Heart left ventricle (tissue), 16 donors: Measurements from ENCODE around the gene BEND7. TPM values are rescaled to one million over a fixed set of nuclear protein-coding genes. Genes with fewer than 3 reads are reported as not detected.

Experiments
- ATAC-seq, 4 donors: fragments of 200-7000 bp; cut with Tn5 transposase; one replicate each; pipeline ENCODE4 v1.9.1; 2020 to 2022; ENCODE audit warnings: moderate library complexity in 4 of 4, mild to moderate bottlenecking in 3 of 4, moderate number of reproducible peaks in 1 of 4
- DNase-seq, 5 donors: peaks; one replicate each; pipeline ENCODE4 v3.0.0-alpha.2; 2020
- H3K27ac ChIP-seq, 12 donors: fragments of 200-600 bp; sonication (generic) in 4 of 12; one replicate each; pipeline versions ENCODE4 v1.5.0 to v1.8.0; 2016 to 2022; ENCODE audit warnings: mild to moderate bottlenecking in 2 of 12
- H3K27me3 ChIP-seq, 9 donors: fragments of 200-600 bp; sonication (generic) in 2 of 9; one replicate each; pipeline versions ENCODE4 v1.5.1 to v1.8.0; 2016 to 2022; ENCODE audit warnings: mild to moderate bottlenecking in 3 of 9
- H3K36me3 ChIP-seq, 9 donors: fragments of 200-600 bp; sonication (generic) in 2 of 9; one replicate each; pipeline versions ENCODE4 v1.5.0 to v1.8.0; 2018 to 2022; ENCODE audit warnings: mild to moderate bottlenecking in 2 of 9
- H3K4me1 ChIP-seq, 12 donors: fragments of 200-600 bp; sonication (generic) in 4 of 12; one replicate each; pipeline versions ENCODE4 v1.5.0 to v1.8.0; 2016 to 2022; ENCODE audit warnings: mild to moderate bottlenecking in 3 of 12
- H3K4me3 ChIP-seq, 12 donors: fragments of 200-600 bp; sonication (generic) in 4 of 12; one replicate each; pipeline versions ENCODE4 v1.5.0 to v1.8.0; 2017 to 2022; ENCODE audit warnings: mild to moderate bottlenecking in 9 of 12, moderate library complexity in 4 of 12
- H3K9me3 ChIP-seq, 12 donors: fragments of 200-600 bp; sonication (generic) in 4 of 12; one replicate each; pipeline versions ENCODE4 v1.5.0 to v1.8.0; 2016 to 2022; ENCODE audit warnings: mild to moderate bottlenecking in 1 of 12
- POLR2A ChIP-seq, 2 donors: fragments of 450-650 bp; IDR thresholded peaks; one replicate each; pipeline ENCODE4 v1.6.1; 2017; ENCODE audit warnings: antibody characterized with exemption in 2 of 2, mild to moderate bottlenecking in 2 of 2, moderate library complexity in 2 of 2
- WGBS, 4 donors: extraction: QIAGEN DNeasy Blood & Tissue Kit in 2 of 4; methylation state at CpG; one replicate each; pipeline versions ENCODE4 v1.1.5 to v1.1.7; 2013 to 2018; 5-methylcytosine and 5-hydroxymethylcytosine counted together
- intact Hi-C, 10 donors: fragments of 100-400 bp; cut with DNase I; formaldehyde crosslinking; loops; one replicate each; pipeline versions ENCODE4 v1.11.1 to v1.14.2; 2022
- polyA plus RNA-seq, 2 donors: library from polyadenylated mRNA; stranded (reverse); fragments of 200-250 nt; gene quantifications; one replicate each; pipeline ENCODE4 v1.2.3, GENCODE V29; 2013
- total RNA-seq, 9 donors: library from RNA; depleted of rRNA in 2 of 9; stranded (reverse); fragments of >200 nt in 2 of 9; fragmentation: NEBNext Ultra II Directional in 3 of 9; extraction: Animal tissue kit (Norgen Biotek cat#: 25700) in 3 of 9; gene quantifications; one replicate each; pipeline versions ENCODE4 v1.1.0 to v1.2.4, GENCODE V29; 2016 to 2023
- TF ChIP-seq, protein P1 (sequence below), 12 donors: fragments of 200-600 bp; sonication (generic) in 4 of 12; IDR thresholded peaks; one replicate each; pipeline versions ENCODE4 v1.5.0 to v1.8.0; 2018 to 2022; ENCODE audit warnings: antibody characterized with exemption in 12 of 12, mild to moderate bottlenecking in 5 of 12
- donor health status: ischemic (EF 13 %, LVEDD 7.1; RV severe dilation, severe dysfunction).
- donor health status: healthy with polysubstance abuse.
- donor health status: DM: no; HTN: yes; CAD: no.
- donor health status: DM: no; HTN: no; CAD: no.
- donor health status: ischemic (EF 25% LVEDD 6.9; RV normal size, moderate dysfunction).
- donor health status: ischemic (EF 25% LVEDD 5.7; RV mildly dilated, moderate dysfunction).
- donor health status: healthy.
- donor health status: DM: yes; HTN: yes; CAD: no.
- donor health status: ischemic (EF 35%, LVEDD 5.7; RV mildly dilated, moderate dysfunction).
- donor health status: nonischemic (EF 11% LVEDD 7.7; RV severe dilation, severe dysfunction).
- donor health status: DM: yes; HTN: yes; CAD: no.
- donor health status: PGD.
- donor health status: ischemic (EF 29% LVEDD 5.4; RV normal size, mild dysfunction).
- donor health status: nonischemic (EF 23%, LVEDD 6.1; RV moderate dilation, normal function).

Gene BEND7
- total and polyA plus RNA-seq, 11 donors, result 5.5 to 30.5 (median 11.9) TPM

DNA sequence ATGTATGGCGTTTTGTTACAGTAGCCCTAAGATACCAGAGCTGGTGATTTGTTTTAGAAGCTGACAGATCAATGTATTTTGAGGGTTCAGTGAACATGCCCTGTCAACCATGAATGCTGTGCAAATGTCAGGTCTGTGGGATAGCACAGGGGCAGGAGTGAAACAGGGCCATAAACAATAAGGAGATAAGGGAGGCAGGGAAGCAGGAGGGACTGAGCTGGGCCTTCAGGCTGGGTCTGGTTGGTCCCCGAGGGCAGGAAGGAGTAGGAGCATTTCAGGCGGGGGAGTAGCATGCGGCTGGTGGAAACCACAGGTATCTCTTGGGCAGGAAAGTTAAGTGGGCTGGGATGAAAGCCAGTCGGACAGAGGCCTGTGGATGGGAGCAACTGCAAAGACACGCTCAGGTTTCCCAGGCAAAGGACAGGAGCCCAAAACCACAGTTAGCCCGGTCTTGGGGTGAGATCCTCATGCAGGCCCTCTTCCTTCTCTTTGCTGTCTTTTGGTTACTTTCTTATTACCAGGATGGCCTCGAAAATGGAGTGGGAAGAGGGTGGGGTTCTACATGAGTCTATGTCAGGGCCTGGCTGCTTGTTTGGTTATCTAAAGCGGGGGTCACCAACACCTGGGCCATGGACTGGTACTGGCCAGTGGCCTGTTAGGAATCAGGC is 111.2 kb downstream of the BEND7 start:
- TF ChIP-seq, protein P1, sequence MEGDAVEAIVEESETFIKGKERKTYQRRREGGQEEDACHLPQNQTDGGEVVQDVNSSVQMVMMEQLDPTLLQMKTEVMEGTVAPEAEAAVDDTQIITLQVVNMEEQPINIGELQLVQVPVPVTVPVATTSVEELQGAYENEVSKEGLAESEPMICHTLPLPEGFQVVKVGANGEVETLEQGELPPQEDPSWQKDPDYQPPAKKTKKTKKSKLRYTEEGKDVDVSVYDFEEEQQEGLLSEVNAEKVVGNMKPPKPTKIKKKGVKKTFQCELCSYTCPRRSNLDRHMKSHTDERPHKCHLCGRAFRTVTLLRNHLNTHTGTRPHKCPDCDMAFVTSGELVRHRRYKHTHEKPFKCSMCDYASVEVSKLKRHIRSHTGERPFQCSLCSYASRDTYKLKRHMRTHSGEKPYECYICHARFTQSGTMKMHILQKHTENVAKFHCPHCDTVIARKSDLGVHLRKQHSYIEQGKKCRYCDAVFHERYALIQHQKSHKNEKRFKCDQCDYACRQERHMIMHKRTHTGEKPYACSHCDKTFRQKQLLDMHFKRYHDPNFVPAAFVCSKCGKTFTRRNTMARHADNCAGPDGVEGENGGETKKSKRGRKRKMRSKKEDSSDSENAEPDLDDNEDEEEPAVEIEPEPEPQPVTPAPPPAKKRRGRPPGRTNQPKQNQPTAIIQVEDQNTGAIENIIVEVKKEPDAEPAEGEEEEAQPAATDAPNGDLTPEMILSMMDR (IDR thresholded peaks at IDR 0.05), result no peak
- no peak for TF ChIP-seq POLR2A (IDR thresholded peaks at IDR 0.05)
- H3K27ac ChIP-seq, result no peak overlapping the region
- H3K9me3 ChIP-seq, result peaks cover 0 to 16% (median 7%) of the 10 kb centered on the region in 12 donors
- ATAC-seq, result no peak
- no peaks in the 10 kb centered on the region for H3K36me3 ChIP-seq
- no peak for DNase-seq
- intact Hi-C loops, result no loop called here
- no peaks in the 10 kb centered on the region for H3K27me3 ChIP-seq
- no peak overlapping the region for H3K4me3 ChIP-seq
- H3K4me1 ChIP-seq, result no peaks in the 10 kb centered on the region
- WGBS, 4 donors, result 82 to 88% (median 85%) methylated on average over 9 of the region's 9 CpGs

DNA sequence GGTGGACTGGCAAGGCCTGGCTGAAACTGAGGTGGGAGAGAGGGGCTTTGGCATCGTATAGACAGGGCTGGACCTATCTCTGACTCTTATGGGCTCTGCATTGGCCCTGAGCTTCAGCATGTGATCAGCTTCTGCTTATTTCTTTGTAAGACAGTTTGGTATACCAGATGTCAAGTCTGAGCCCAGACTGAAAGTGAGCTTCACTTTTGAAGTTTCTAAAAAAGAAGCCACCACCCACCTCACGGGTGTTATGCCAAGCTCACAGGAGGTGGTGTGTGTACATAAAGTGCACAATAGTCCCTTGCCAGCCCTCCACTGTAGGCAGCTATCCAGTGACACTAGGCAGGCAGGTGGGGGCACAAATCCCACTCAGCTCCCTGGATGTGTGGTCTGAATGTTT is 112.1 kb downstream of the BEND7 start:
- WGBS, 4 donors, result 73 to 87% (median 82%) methylated on average over 2 of the region's 2 CpGs
- DNase-seq, result no peak
- intact Hi-C loops, result no loop called here
- H3K4me3 ChIP-seq, result no peak overlapping the region
- peaks cover 0 to 16% (median 7%) of the 10 kb centered on the region in 12 donors for H3K9me3 ChIP-seq
- H3K4me1 ChIP-seq, result no peaks in the 10 kb centered on the region
- no peaks in the 10 kb centered on the region for H3K36me3 ChIP-seq
- no peaks in the 10 kb centered on the region for H3K27me3 ChIP-seq
- no peak overlapping the region for H3K27ac ChIP-seq
- TF ChIP-seq POLR2A (IDR thresholded peaks at IDR 0.05), result no peak
- TF ChIP-seq, protein P1 (IDR thresholded peaks at IDR 0.05), result no peak
- ATAC-seq, result no peak

GRCh38 chr10:13414855-13415254 is 114.0 kb downstream of the BEND7 start:
- DNase-seq (no peak), ATAC-seq (no peak)
- Histone ChIP-seq H3K9me3 (peaks cover 0 to 16% (median 7%) of the 10 kb centered on the region in 12 donors), H3K4me1 (no peaks in the 10 kb centered on the region), H3K36me3 (no peaks in the 10 kb centered on the region), H3K27ac (no peak overlapping the region), H3K4me3 (no peak overlapping the region), H3K27me3 (peaks cover 0 to 3% (median 0%) of the 10 kb centered on the region in 9 donors)
- intact Hi-C loops, result no loop called here
- 35 to 55% (median 49%) methylated on average over 2 of the region's 2 CpGs for WGBS, 4 donors
- TF ChIP-seq POLR2A (IDR thresholded peaks at IDR 0.05), result no peak
- TF ChIP-seq, protein P1 (IDR thresholded peaks at IDR 0.05), result no peak

- no peaks in the 10 kb centered on the region for H3K4me1 ChIP-seq
- peaks cover 0 to 16% (median 7%) of the 10 kb centered on the region in 12 donors for H3K9me3 ChIP-seq
- H3K27me3 ChIP-seq, result peaks cover 0 to 6% (median 0%) of the 10 kb centered on the region in 9 donors
- H3K36me3 ChIP-seq, result no peaks in the 10 kb centered on the region
- 74 to 79% (median 77%) methylated on average over 1 of the region's 1 CpG for WGBS, 4 donors
- DNase-seq (no peak), ATAC-seq (no peak)
- no peak overlapping the region for H3K27ac ChIP-seq
- no peak overlapping the region for H3K4me3 ChIP-seq
- TF ChIP-seq, protein P1 (IDR thresholded peaks at IDR 0.05), result no peak
- TF ChIP-seq POLR2A (IDR thresholded peaks at IDR 0.05), result no peak
- intact Hi-C loops, result no loop called here
These were observed 114.7 kb downstream of the BEND7 start for GRCh38 chr10:13414137-13414536.
